HEK293T (cell line): ENCODE data around the gene ZNF813.
"Not testable (repeated sequence)": the region's sequence is repeated elsewhere in the genome, so short reads cannot be mapped to it uniquely, and the experiment has no call there.

ENCODE experiments used
- CTCF ChIA-PET: fragments of 350-600 bp; formaldehyde crosslinking; extraction: SDS; loops from one replicate; lab custom pipeline; 2021; ENCODE audit warnings: antibody characterized with exemption, inconsistent platforms; lab: Yijun Ruan, JAX
- POLR2A ChIA-PET: fragments of 350-600 bp; formaldehyde crosslinking; extraction: SDS; loops from one replicate; lab custom pipeline; 2020; ENCODE audit warnings: antibody characterized with exemption, inconsistent platforms; lab: Yijun Ruan, JAX
- DNase-seq: peaks from one replicate; pipeline ENCODE4 v3.0.0; 2012; ENCODE audit warnings: mixed read lengths; ENCODE audit errors: extremely low spot score
- ARNT ChIP-seq: fragments of 450-650 bp; IDR thresholded peaks from 2 replicates; pipeline ENCODE4 v1.6.1; 2017; ENCODE audit warnings: mild to moderate bottlenecking
- BHLHE40 ChIP-seq: fragments of 450-650 bp; IDR thresholded peaks from 2 replicates; pipeline ENCODE4 v1.6.1; 2016; ENCODE audit warnings: mild to moderate bottlenecking, moderate library complexity, borderline replicate concordance
- CTBP1 ChIP-seq: fragments of 450-650 bp; IDR thresholded peaks from 2 replicates; pipeline ENCODE4 v1.6.1; 2016; ENCODE audit warnings: borderline replicate concordance
- ELF4 ChIP-seq: fragments of 450-650 bp; IDR thresholded peaks from 2 replicates; pipeline ENCODE4 v1.6.1; 2017; ENCODE audit warnings: antibody characterized with exemption
- FOXA1 ChIP-seq: fragments of 450-650 bp; IDR thresholded peaks from 2 replicates; pipeline ENCODE4 v1.6.1; 2016; ENCODE audit warnings: mild to moderate bottlenecking
- FOXK2 ChIP-seq: fragments of 450-650 bp; IDR thresholded peaks from 2 replicates; pipeline ENCODE4 v1.6.1; 2016; ENCODE audit warnings: mild to moderate bottlenecking
- FOXM1 ChIP-seq: fragments of 450-650 bp; IDR thresholded peaks from 2 replicates; pipeline ENCODE4 v1.6.1; 2017; ENCODE audit warnings: mild to moderate bottlenecking, borderline replicate concordance
- HDGF ChIP-seq: fragments of 450-650 bp; IDR thresholded peaks from 2 replicates; pipeline ENCODE4 v1.6.1; 2017; ENCODE audit warnings: antibody characterized with exemption, borderline replicate concordance
- L3MBTL2 ChIP-seq: fragments of 450-650 bp; conservative IDR thresholded peaks from 2 replicates; pipeline ENCODE4 v1.6.1; 2016; ENCODE audit warnings: mild to moderate bottlenecking
- LEF1 ChIP-seq: fragments of 450-650 bp; IDR thresholded peaks from 2 replicates; pipeline ENCODE4 v1.6.1; 2017; ENCODE audit warnings: mild to moderate bottlenecking, borderline replicate concordance
- NFRKB ChIP-seq: fragments of 450-650 bp; IDR thresholded peaks from 2 replicates; pipeline ENCODE4 v1.6.1; 2016; ENCODE audit warnings: mild to moderate bottlenecking, moderate library complexity
- SP1 ChIP-seq: fragments of 450-650 bp; IDR thresholded peaks from 2 replicates; pipeline ENCODE4 v1.6.1; 2017
- SUZ12 ChIP-seq: fragments of 450-650 bp; IDR thresholded peaks from 2 replicates; pipeline ENCODE4 v1.6.1; 2016; ENCODE audit warnings: mild to moderate bottlenecking
- TARDBP ChIP-seq: fragments of 450-650 bp; IDR thresholded peaks from 2 replicates; pipeline ENCODE4 v1.6.1; 2016
- ZNF384 ChIP-seq: fragments of 450-650 bp; IDR thresholded peaks from 2 replicates; pipeline ENCODE4 v1.6.1; 2016
- TF ChIP-seq, protein P1 (sequence below): fragments of 450-650 bp; IDR thresholded peaks from 2 replicates; pipeline ENCODE4 v1.6.1; 2016

Gene ZNF813

DNA sequence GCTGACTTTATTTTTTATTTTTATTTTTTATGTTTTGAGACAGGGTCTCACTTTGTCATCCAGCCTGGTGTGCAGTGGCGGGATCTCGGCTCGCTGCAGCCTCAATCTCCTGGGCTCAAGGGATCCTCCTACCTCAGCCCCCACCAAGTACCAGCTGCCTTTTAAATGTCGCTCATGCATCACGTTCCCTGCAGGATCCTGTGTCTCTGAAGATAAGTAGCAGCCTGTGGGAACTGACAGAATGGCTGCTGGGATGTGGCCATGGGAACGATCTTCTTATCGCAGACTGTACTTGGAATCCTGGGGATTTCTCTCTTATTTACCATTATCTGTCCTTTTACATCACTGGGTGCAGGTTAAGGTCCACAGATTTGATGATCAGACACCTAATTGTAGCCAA is 35.6 kb downstream of the ZNF813 start:
- POLR2A ChIA-PET, DNase-seq: not testable (repeated sequence)
- CTCF ChIA-PET: interaction anchor here (0.6 kb wide), 1 partner anchor 106 kb away, joined by 3 read pairs; no protein-coding TSS in a partner anchor

DNA sequence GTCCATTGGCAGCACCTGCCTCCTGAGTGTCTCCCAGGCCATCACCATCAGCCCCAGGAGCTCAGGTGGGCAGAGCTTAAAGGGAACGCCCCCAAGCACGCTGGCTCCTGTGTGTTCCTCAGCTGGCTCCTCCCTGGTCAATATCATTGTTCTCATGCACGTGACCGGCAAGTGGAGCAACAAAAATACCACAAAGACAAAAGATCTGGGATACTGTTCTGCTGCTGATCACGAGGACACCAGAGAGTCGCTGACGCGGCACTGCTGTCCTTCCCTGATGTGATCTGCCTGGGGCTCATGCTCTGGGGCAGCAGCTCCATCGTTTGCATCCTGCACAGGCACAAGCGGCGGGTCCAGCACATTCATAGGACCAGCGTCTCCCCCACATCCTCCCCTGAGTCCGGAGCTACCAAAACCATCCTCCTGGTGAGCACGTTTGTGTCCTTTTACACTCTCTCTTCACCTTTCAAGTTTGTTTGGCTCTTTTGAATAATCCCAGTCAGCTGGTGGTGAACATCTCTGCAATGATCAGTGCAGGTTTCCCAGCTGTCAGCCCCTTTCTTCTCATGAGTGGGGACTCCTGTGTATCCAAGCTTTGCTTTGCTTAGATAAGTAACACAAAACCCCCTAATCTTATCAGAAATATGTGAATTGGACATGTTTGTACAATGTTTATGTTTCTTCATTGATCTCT is 36.3 kb downstream of the ZNF813 start:
- DNase-seq, CTCF ChIA-PET, POLR2A ChIA-PET: not testable (repeated sequence)

DNA sequence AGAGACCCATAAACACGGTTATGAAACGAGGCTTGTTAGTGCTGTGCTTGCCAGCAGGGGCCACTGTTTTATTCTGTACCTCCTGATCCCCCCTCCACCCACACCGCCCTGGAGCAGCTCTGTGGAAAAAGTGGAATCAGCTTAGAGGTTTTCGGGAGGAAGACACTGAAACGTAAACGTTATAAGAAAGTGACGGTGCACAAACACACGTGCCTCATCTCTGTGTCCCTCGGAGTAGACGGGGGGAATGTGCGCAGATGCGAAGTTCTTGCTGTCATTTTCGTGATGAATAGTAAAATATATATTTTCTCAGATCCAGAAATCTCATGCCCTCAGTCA is 36.8 kb downstream of the ZNF813 start:
- CTCF ChIA-PET, POLR2A ChIA-PET, DNase-seq: not testable (repeated sequence)

DNA sequence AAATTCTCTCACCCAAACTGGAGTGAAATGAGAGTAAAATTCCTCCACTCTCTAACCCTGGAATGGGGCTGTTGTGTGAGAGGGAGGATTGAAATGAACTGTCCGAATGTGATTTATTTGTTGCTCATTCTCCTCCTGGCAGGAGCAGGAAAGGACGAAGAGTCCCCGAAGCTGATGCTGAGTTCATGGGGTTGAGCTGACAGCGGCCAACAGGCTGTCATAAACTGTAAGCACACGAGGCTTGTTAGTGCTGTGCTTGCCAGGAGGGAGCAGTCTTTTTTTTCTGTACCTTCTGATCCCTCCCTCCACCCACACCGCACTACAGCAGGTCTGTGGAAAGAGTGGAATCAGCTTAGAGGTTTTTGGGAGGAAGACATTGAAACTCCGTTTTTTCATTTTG is 37.4 kb downstream of the ZNF813 start:
- no peak for TF ChIP-seq LEF1
- no peak for TF ChIP-seq SUZ12
- TF ChIP-seq SP1: no peak
- TF ChIP-seq CTBP1: no peak
- TF ChIP-seq ZNF384: no peak
- no peak for TF ChIP-seq HDGF
- TF ChIP-seq FOXA1: no peak
- TF ChIP-seq BHLHE40: no peak
- no peak for TF ChIP-seq ARNT
- TF ChIP-seq FOXK2: no peak
- TF ChIP-seq TARDBP: no peak
- TF ChIP-seq ELF4: no peak
- TF ChIP-seq L3MBTL2: no peak
- no peak for DNase-seq
- CTCF ChIA-PET: no interaction called here
- POLR2A ChIA-PET: no interaction called here

DNA sequence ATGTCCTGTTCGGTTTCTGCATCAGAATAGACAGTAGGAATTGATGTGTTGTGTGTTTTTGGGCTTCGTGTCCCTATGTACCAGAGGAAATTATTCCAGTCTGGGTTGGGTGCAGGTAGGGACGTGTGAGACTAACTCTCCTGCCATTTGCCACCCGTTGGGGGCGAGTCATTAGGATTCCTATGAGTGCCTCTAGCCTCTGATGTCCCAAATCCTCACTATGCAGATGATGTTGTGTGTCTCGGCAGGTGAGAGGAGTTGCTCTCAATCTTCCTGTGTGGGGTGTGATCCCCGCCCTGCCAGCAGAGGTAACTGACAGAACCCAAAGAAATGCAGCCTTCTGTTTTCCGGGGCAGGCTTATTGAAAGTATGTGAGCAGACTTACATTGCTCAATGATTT is 39.2 kb downstream of the ZNF813 start:
- ChIA-PET CTCF (no interaction called here), POLR2A (no interaction called here)
- DNase-seq: no peak
- TF ChIP-seq HDGF (no peak), ELF4 (no peak), SP1 (no peak), ZNF384 (no peak), NFRKB (no peak), BHLHE40 (no peak), L3MBTL2 (no peak), CTBP1 (no peak), FOXA1 (no peak), FOXM1 (no peak)
- TF ChIP-seq, protein P1, sequence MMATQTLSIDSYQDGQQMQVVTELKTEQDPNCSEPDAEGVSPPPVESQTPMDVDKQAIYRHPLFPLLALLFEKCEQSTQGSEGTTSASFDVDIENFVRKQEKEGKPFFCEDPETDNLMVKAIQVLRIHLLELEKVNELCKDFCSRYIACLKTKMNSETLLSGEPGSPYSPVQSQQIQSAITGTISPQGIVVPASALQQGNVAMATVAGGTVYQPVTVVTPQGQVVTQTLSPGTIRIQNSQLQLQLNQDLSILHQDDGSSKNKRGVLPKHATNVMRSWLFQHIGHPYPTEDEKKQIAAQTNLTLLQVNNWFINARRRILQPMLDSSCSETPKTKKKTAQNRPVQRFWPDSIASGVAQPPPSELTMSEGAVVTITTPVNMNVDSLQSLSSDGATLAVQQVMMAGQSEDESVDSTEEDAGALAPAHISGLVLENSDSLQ: no peak

DNA sequence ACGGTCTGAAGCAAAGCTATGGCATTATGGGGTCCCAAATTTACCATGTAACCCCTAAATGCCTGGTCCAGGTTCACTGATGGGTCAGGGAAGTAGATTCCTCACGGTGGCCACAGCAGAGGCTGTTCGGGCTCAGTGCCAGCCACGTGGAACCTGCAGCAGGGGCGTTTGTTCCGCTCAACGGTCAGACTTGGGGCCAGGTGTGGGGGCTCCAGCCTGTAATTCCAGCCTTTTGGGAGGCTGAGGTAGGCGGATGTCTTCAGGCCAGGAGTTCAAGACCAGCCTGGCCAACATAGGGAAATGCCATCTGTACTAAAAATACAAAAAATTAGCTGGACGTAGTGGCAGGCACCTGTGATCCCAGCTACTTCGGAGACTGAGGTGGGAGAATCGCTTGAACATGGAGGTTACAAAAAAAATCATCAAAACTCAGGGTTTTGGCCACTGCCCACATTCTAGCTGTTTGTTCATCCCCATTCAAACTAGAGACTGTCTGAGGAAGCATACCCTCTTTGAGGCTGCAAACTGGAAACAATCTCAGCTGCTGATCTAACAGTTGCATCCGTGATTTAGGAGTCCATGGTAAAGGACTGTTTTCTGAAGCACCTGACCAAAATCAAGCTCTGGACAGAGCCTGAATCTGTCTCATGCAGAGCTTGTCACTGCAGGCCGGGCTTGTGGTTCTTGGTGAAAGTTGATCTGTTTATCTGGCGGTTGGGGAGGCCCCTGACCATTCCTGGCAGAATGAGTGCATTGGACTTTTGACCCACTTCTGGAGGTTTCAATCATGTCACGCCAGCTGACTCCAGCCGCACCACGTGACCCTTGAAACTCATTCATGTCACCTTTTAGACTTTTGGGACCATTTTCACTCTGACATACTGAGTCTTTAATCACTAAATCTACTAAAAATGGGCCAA is 40.2 kb downstream of the ZNF813 start:
- no peak for DNase-seq
- CTCF ChIA-PET: no interaction called here
- TF ChIP-seq ZNF384: no peak
- TF ChIP-seq FOXK2: no peak
- TF ChIP-seq, protein P1: no peak
- TF ChIP-seq LEF1: no peak
- TF ChIP-seq L3MBTL2: no peak
- TF ChIP-seq CTBP1: no peak
- no peak for TF ChIP-seq FOXM1
- no peak for TF ChIP-seq ELF4
- TF ChIP-seq FOXA1: no peak
- TF ChIP-seq NFRKB: no peak
- no peak for TF ChIP-seq BHLHE40
- no peak for TF ChIP-seq HDGF
- TF ChIP-seq ARNT: no peak
- no peak for TF ChIP-seq SP1
- no peak for TF ChIP-seq TARDBP
- POLR2A ChIA-PET: interaction anchor here (1.0 kb wide), 1 partner anchor 13 kb away, joined by 3 read pairs; no protein-coding TSS in a partner anchor

DNA sequence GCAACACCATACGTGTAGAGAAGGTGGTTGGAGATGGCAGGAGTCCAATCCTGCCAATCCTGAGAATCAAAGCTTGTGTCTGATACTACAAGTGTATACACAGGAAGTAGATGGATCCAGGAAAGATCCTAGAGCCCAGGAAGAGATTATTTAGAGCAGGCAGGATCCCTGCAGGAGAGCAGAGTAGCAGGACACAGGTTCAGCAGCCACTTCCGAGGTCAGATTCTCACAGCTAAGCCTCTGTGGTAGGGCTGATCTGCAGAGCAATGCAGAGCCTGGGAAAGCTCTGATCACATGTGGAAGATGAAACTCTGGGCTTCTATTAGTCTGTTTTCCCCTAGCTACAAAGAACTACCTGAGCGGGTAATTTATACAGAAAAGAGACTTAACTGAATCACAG is 41.9 kb downstream of the ZNF813 start:
- ChIA-PET POLR2A (no interaction called here), CTCF (no interaction called here)

More for the DNA sequence above, 41.9 kb downstream of the ZNF813 start:
- TF ChIP-seq NFRKB (no peak), TARDBP (no peak), LEF1 (no peak), BHLHE40 (no peak), L3MBTL2 (no peak), ZNF384 (no peak), FOXM1 (no peak), FOXA1 (no peak), SUZ12 (no peak), SP1 (no peak), CTBP1 (no peak), ARNT (no peak), FOXK2 (no peak)
- TF ChIP-seq, protein P1: no peak
- DNase-seq: no peak
